Measurements from ENCODE around the gene MSH3.

Gene MSH3

DNA sequence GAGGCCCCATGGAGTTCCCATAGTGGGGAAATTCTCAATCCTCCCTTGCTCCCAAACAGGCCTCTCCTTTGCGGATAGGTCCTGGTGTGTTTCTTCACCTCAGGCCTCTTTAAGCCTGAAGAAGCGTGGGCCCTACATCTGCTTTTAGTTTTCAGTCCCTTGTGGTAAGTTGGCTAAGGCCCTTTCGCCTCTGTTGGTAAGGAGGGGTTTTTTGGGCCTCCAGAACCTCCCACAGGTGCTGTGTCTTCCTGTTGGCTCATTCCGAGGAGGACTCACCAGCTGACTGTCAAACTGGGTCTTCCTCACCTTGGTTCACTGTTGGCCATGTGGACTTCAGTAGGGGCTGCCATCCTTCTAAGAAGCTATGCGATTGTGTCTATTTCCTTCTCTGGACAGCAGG lies 56.8 kb downstream of the MSH3 start:
- Histone ChIP-seq H3K9me3 (ENCODE audit: control insufficient read depth, low read depth, low read length) (no peaks in the 10 kb centered on the region), H3K36me3 (ENCODE audit: control insufficient read depth, low read depth, low read length) (no peaks in the 10 kb centered on the region), H3K4me1 (ENCODE audit: control insufficient read depth, low read depth, low read length) (no peaks in the 10 kb centered on the region), H3K9ac (ENCODE audit: low read length) (no peak overlapping the region), H3K27me3 (ENCODE audit: control insufficient read depth, insufficient read depth, low read length) (no peaks in the 10 kb centered on the region), H3K4me3 (ENCODE audit: low read length) (no peak overlapping the region), H3K27ac (ENCODE audit: low read length) (no peak overlapping the region)

DNA sequence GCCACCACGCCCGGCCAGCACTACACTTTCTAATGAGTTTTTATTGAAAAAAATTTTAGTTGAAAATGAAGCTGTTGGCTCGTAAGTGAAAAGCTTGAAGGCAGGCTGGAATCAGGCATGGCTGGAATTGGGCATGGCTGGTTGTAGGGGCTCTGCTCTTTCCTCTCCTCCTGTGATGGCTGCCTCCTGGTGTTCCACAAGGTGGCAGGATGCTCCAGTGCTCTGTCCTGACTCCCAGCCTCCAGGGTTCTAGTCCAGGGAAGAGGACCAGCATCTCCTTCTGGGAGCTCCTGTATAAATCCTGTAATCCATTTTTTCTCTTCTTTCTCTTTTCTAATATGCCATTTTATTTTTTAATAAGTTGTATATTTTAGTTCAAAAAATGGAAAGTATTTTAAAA lies 57.5 kb downstream of the MSH3 start:
- H3K36me3 ChIP-seq (ENCODE audit: control insufficient read depth, low read depth, low read length) = no peaks in the 10 kb centered on the region

DNA sequence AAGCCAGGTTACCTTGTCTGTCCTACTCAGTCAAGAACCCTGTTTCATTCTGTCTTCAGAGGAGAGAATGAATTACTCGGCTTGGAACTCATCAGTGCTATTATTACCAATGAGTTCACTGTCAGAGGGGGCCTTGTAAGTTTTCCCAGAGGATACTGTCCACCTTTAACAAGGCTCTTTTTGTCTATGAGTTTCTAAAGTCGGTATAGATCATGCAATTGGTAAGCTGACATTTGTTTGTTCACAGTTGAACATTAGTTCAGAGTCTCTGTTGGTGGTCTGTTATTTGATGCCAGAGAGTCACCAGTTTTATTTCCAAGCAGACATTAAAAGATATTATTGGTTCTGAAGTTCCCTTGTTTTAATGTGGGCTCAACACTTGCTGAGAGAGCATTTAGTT lies 58.5 kb downstream of the MSH3 start:
- Histone ChIP-seq H3K9me3 (ENCODE audit: control insufficient read depth, low read depth, low read length) (no peaks in the 10 kb centered on the region), H3K36me3 (ENCODE audit: control insufficient read depth, low read depth, low read length) (no peaks in the 10 kb centered on the region), H3K4me3 (ENCODE audit: low read length) (no peak overlapping the region), H3K27me3 (ENCODE audit: control insufficient read depth, insufficient read depth, low read length) (no peaks in the 10 kb centered on the region), H3K9ac (ENCODE audit: low read length) (no peak overlapping the region), H3K4me1 (ENCODE audit: control insufficient read depth, low read depth, low read length) (no peaks in the 10 kb centered on the region), H3K27ac (ENCODE audit: low read length) (no peak overlapping the region)

More for the DNA sequence above, 57.5 kb downstream of the MSH3 start:
- H3K4me3 ChIP-seq (ENCODE audit: low read length) = no peak overlapping the region
- no peak overlapping the region for H3K27ac ChIP-seq (ENCODE audit: low read length)
- no peak overlapping the region for H3K9ac ChIP-seq (ENCODE audit: low read length)
- H3K4me1 ChIP-seq (ENCODE audit: control insufficient read depth, low read depth, low read length) = no peaks in the 10 kb centered on the region
- H3K27me3 ChIP-seq (ENCODE audit: control insufficient read depth, insufficient read depth, low read length) = no peaks in the 10 kb centered on the region
- H3K9me3 ChIP-seq (ENCODE audit: control insufficient read depth, low read depth, low read length) = no peaks in the 10 kb centered on the region

DNA sequence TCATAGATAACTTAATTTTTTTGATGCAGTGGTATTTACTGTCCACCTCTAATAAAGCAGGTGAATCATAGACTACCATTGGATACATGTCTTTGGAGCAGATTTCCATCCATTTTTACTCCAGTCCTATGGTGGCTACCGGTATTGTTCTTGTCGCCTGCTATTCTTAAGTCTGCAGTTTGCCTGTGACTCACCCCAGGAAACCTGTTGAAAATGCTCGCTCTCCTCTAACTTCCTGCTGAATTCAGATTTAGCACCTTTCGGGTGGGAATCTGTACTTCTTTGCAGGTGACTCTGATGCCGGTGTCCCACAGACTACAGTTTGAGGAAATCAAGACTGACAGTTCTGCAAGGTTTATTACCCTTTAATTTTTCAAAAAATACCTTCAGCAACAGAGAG lies 59.2 kb downstream of the MSH3 start:
- H3K36me3 ChIP-seq (ENCODE audit: control insufficient read depth, low read depth, low read length) = no peaks in the 10 kb centered on the region
- H3K4me1 ChIP-seq (ENCODE audit: control insufficient read depth, low read depth, low read length) = no peaks in the 10 kb centered on the region
- no peaks in the 10 kb centered on the region for H3K9me3 ChIP-seq (ENCODE audit: control insufficient read depth, low read depth, low read length)
- no peak overlapping the region for H3K4me3 ChIP-seq (ENCODE audit: low read length)
- no peaks in the 10 kb centered on the region for H3K27me3 ChIP-seq (ENCODE audit: control insufficient read depth, insufficient read depth, low read length)
- H3K27ac ChIP-seq (ENCODE audit: low read length) = no peak overlapping the region
- no peak overlapping the region for H3K9ac ChIP-seq (ENCODE audit: low read length)

DNA sequence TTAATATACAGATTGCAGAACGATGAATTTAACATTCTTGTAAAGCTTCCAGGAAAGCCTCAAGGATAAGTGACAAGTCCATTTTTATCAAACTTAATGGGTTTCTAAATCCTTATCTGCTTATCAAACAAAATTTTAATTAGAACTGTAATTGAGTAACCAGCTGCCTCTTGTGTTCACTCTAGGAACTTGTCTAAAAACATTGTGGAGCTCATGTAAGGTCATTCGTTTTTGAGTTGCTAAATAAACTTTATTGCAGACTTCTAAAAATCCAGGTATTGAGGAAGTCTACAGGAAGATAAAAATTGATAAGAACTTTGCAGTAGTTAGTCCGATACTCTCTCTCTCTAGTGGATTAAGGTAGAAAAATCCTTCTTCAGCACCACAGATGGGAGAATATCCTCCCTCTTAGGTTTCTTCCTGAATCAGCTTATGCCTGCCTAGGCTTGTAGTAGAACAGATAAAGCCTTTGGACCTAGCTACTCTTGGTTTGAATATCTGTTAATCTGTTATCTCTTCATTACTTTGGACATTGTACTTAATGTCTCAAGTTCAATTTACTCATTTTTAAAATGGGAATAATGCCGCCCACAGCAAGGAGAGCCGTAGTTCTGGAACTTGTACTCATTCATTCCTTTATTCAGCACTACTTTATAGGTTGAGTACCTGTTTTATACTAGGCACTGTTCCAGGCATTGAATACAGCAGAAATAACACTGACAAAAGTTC lies 60.3 kb downstream of the MSH3 start:
- no peaks in the 10 kb centered on the region for H3K36me3 ChIP-seq (ENCODE audit: control insufficient read depth, low read depth, low read length)

DNA sequence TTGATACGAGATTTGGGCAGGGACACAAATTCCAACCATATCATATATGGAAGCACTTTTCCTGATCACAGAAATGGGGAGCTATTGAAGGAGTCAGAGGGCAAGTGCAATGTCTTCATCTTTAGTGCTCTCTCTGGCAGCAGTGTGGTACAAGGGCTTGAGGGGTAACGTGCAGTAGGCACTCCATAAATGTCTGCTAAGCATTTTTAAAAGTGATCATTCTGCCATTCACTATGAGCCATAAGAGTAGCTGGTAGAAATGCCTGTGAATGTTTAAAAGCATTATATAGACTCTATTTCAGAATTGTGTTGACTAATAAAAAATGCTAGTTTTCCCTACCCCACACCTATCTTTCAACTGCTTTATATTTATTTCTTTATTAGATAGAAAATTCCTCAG lies 61.4 kb downstream of the MSH3 start:
- Histone ChIP-seq H3K27me3 (ENCODE audit: control insufficient read depth, insufficient read depth, low read length) (no peaks in the 10 kb centered on the region), H3K4me1 (ENCODE audit: control insufficient read depth, low read depth, low read length) (no peaks in the 10 kb centered on the region), H3K9me3 (ENCODE audit: control insufficient read depth, low read depth, low read length) (peaks cover 5% of the 10 kb centered on the region), H3K36me3 (ENCODE audit: control insufficient read depth, low read depth, low read length) (no peaks in the 10 kb centered on the region), H3K27ac (ENCODE audit: low read length) (no peak overlapping the region), H3K4me3 (ENCODE audit: low read length) (no peak overlapping the region), H3K9ac (ENCODE audit: low read length) (no peak overlapping the region)

More for the DNA sequence above, 60.3 kb downstream of the MSH3 start:
- no peak overlapping the region for H3K27ac ChIP-seq (ENCODE audit: low read length)
- no peaks in the 10 kb centered on the region for H3K27me3 ChIP-seq (ENCODE audit: control insufficient read depth, insufficient read depth, low read length)
- H3K4me1 ChIP-seq (ENCODE audit: control insufficient read depth, low read depth, low read length) = no peaks in the 10 kb centered on the region
- H3K9ac ChIP-seq (ENCODE audit: low read length) = no peak overlapping the region
- H3K4me3 ChIP-seq (ENCODE audit: low read length) = no peak overlapping the region
- H3K9me3 ChIP-seq (ENCODE audit: control insufficient read depth, low read depth, low read length) = peaks cover under 1% of the 10 kb centered on the region

DNA sequence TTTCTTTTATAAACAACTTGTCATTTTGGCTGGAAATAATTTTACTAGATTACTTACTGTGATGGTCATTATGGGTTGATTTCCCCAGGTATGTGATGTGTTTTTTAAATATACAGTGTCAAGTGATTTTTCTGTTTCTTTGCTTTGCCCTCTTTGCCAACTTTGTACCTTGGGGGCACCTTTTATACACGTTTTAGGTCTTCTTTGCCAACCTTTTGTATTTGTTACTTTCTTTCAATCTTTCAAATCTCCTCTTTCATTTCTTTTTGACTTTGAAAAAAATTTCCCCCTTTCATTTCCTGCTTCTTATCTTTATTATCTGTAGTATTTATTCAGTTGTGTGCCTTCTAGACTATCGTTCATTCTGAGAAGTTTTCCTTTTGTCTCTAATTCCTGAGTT lies 65.7 kb downstream of the MSH3 start:
- Histone ChIP-seq H3K9me3 (ENCODE audit: control insufficient read depth, low read depth, low read length) (peaks cover 5% of the 10 kb centered on the region), H3K4me3 (ENCODE audit: low read length) (no peak overlapping the region), H3K4me1 (ENCODE audit: control insufficient read depth, low read depth, low read length) (no peaks in the 10 kb centered on the region), H3K9ac (ENCODE audit: low read length) (no peak overlapping the region), H3K36me3 (ENCODE audit: control insufficient read depth, low read depth, low read length) (no peaks in the 10 kb centered on the region), H3K27ac (ENCODE audit: low read length) (no peak overlapping the region), H3K27me3 (ENCODE audit: control insufficient read depth, insufficient read depth, low read length) (no peaks in the 10 kb centered on the region)

DNA sequence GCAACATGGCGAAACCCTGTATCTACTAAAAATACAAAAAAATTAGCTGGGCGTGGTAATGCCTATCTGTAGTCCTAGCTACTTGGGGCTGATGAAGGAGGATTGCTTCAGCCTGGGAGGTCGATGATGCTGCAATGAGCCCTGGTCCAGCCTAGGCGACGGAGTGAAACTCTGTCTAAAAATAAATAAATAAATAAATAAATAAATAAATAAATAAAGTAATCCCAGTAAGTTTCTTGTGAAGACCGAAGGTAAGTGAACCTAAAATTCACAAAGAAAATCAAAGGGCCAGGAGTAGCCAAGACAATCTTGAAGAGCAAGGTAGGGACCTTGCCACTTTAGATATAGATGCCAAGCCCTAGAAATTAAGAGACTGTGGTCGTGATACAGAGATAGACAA lies 68.5 kb downstream of the MSH3 start:
- H3K27ac ChIP-seq (ENCODE audit: low read length) = no peak overlapping the region
- H3K36me3 ChIP-seq (ENCODE audit: control insufficient read depth, low read depth, low read length) = peaks cover 7% of the 10 kb centered on the region
- peaks cover 5% of the 10 kb centered on the region for H3K9me3 ChIP-seq (ENCODE audit: control insufficient read depth, low read depth, low read length)
- no peaks in the 10 kb centered on the region for H3K27me3 ChIP-seq (ENCODE audit: control insufficient read depth, insufficient read depth, low read length)
- no peaks in the 10 kb centered on the region for H3K4me1 ChIP-seq (ENCODE audit: control insufficient read depth, low read depth, low read length)
- no peak overlapping the region for H3K9ac ChIP-seq (ENCODE audit: low read length)
- H3K4me3 ChIP-seq (ENCODE audit: low read length) = no peak overlapping the region

DNA sequence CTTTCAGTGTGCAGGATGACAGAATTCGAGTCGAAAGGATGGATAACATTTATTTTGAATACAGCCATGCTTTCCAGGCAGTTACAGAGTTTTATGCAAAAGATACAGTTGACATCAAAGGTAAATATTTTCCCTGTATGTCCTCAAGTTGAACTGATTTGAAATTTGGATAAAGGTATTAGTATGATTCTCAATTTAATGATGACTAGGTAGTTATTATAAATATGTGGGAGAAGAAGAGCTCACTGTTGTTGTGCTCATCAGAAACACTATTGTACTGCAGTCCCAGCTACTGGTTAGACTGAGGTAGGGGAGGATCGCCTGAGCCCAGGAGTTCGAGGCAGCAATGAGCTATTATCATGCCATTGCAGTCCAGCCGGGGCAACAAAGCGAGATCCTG lies 71.0 kb downstream of the MSH3 start:
- Histone ChIP-seq H3K36me3 (ENCODE audit: control insufficient read depth, low read depth, low read length) (peaks cover 10% of the 10 kb centered on the region), H3K4me1 (ENCODE audit: control insufficient read depth, low read depth, low read length) (no peaks in the 10 kb centered on the region), H3K4me3 (ENCODE audit: low read length) (no peak overlapping the region), H3K27ac (ENCODE audit: low read length) (no peak overlapping the region), H3K27me3 (ENCODE audit: control insufficient read depth, insufficient read depth, low read length) (no peaks in the 10 kb centered on the region), H3K9ac (ENCODE audit: low read length) (no peak overlapping the region), H3K9me3 (ENCODE audit: control insufficient read depth, low read depth, low read length) (no peaks in the 10 kb centered on the region)

DNA sequence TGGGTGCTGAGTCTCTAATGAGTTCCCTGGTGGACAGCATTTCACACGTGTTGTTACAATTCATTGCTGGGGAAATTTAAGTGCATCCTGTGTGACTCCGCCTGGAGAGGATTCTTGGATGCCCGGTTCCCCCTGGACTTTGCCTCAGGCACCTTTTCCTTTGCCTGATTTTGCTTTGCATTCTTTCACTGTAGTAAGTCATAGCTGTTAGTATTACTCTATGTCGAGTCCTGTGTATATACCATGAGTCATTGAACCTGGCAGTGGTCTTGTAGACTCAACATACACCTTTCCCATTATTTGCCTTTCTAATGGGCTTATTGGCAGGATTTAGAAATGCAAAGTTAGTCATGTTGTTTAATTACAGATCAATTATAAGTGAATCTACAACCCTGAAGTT lies 82.3 kb downstream of the MSH3 start:
- H3K9ac ChIP-seq (ENCODE audit: low read length) = no peak overlapping the region
- no peaks in the 10 kb centered on the region for H3K9me3 ChIP-seq (ENCODE audit: control insufficient read depth, low read depth, low read length)
- H3K4me3 ChIP-seq (ENCODE audit: low read length) = no peak overlapping the region
- no peak overlapping the region for H3K27ac ChIP-seq (ENCODE audit: low read length)
- H3K27me3 ChIP-seq (ENCODE audit: control insufficient read depth, insufficient read depth, low read length) = no peaks in the 10 kb centered on the region
- H3K36me3 ChIP-seq (ENCODE audit: control insufficient read depth, low read depth, low read length) = no peaks in the 10 kb centered on the region
- H3K4me1 ChIP-seq (ENCODE audit: control insufficient read depth, low read depth, low read length) = no peaks in the 10 kb centered on the region

DNA sequence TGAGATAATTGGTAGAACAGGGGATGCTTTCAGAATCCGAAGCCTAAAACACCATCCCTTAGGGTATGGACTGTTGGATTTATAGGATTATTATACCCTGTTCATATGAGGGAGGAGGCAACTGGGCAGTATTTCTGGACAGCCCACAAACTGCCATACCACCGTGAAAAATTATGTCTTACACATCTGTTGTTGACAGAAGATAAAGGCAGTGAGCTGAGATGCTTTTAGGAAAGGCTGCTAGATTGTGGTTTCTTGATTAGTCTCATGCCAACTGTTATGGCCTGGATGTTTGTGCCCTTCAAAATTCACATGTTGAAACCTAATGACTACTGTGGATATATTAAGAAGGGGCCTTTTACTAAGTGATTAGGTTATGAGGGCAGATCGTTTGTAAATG lies 84.0 kb downstream of the MSH3 start:
- no peaks in the 10 kb centered on the region for H3K9me3 ChIP-seq (ENCODE audit: control insufficient read depth, low read depth, low read length)
- no peaks in the 10 kb centered on the region for H3K27me3 ChIP-seq (ENCODE audit: control insufficient read depth, insufficient read depth, low read length)
- H3K27ac ChIP-seq (ENCODE audit: low read length) = no peak overlapping the region
- no peaks in the 10 kb centered on the region for H3K4me1 ChIP-seq (ENCODE audit: control insufficient read depth, low read depth, low read length)
- H3K4me3 ChIP-seq (ENCODE audit: low read length) = no peak overlapping the region
- no peak overlapping the region for H3K9ac ChIP-seq (ENCODE audit: low read length)
- H3K36me3 ChIP-seq (ENCODE audit: control insufficient read depth, low read depth, low read length) = no peaks in the 10 kb centered on the region

DNA sequence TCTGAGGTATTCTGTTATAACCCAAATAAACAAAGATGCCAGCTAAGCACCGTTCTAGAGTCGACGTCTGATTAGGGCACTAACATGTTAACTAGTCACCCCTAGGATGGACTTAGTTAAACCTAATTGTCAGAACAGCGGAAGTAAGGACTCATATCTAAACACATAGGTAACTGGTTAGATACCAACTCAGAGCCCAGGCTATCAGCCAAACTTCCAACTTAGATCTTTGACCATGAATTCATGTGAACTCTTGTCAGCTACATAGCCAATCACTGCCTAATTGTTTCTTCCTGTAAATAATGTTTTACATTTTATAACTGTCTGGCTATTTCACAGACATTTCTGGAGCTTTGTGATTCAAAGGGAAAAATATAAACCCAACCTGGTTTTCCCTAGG lies 84.6 kb downstream of the MSH3 start:
- Histone ChIP-seq H3K9me3 (ENCODE audit: control insufficient read depth, low read depth, low read length) (no peaks in the 10 kb centered on the region), H3K9ac (ENCODE audit: low read length) (no peak overlapping the region), H3K4me1 (ENCODE audit: control insufficient read depth, low read depth, low read length) (no peaks in the 10 kb centered on the region), H3K4me3 (ENCODE audit: low read length) (no peak overlapping the region), H3K36me3 (ENCODE audit: control insufficient read depth, low read depth, low read length) (no peaks in the 10 kb centered on the region), H3K27me3 (ENCODE audit: control insufficient read depth, insufficient read depth, low read length) (no peaks in the 10 kb centered on the region), H3K27ac (ENCODE audit: low read length) (no peak overlapping the region)

Measured in iPS-18a (cell line).